LHCN-M2 (cell line): ENCODE results near the gene ZNF613. TPM values are rescaled to one million over a fixed set of nuclear protein-coding genes. Genes with fewer than 3 reads are reported as not detected.
"Not testable (repeated sequence)": the region's sequence is repeated elsewhere in the genome, so short reads cannot be mapped to it uniquely, and the experiment has no call there.

Source experiments
- DNase-seq: peaks from one replicate; pipeline ENCODE4 v3.0.0-alpha.2; 2012; ENCODE audit warnings: low read depth
- polyA plus RNA-seq: library from polyadenylated mRNA; unstranded; fragments of >200 nt; gene quantifications from one replicate; pipeline ENCODE4 v1.2.1, GENCODE V29; 2012; ENCODE audit warnings: missing spikeins
- total RNA-seq: library from RNA; depleted of rRNA; stranded (reverse); fragments of >200 nt; gene quantifications from 2 replicates; pipeline ENCODE4 v1.2.3, GENCODE V29; 2014; rRNA removed

ZNF613 gene
- 6.2 and 6.6 TPM in 2 replicates for total RNA-seq
- 3.0 TPM for polyA plus RNA-seq

GRCh38 chr19:51926784-51927741 lies at the start of gene ZNF613:
Gene ZNF613, plus strand, starts transcription at chr19:51927472. Its CDS starts 8,749 bp downstream, at chr19:51936221.
- peak; percentile 91 for DNase-seq

GRCh38 chr19:51882518-51882917 lies 44.8 kb upstream of the ZNF613 start:
- DNase-seq: no peak

GRCh38 chr19:51884713-51885112 lies 42.6 kb upstream of the ZNF613 start:
- no peak for DNase-seq

GRCh38 chr19:51887522-51888498 lies 39.5 kb upstream of the ZNF613 start, which contains the start of gene ZNF577:
Gene ZNF577, minus strand, starts transcription at chr19:51887951. Its CDS starts 7,569 bp downstream, at chr19:51880382.
- peak; percentile 85 for DNase-seq

- DNase-seq: no peak
These were observed 37.3 kb upstream of the ZNF613 start for GRCh38 chr19:51889934-51890333.

- DNase-seq: no peak
These were observed 36.0 kb upstream of the ZNF613 start for GRCh38 chr19:51891193-51891747.

- DNase-seq: no peak
These were observed 25.4 kb upstream of the ZNF613 start for GRCh38 chr19:51901860-51902259.

GRCh38 chr19:51903192-51903591 lies 24.1 kb upstream of the ZNF613 start:
- DNase-seq: no peak

- peak; percentile 94 for DNase-seq
These were observed 22.7 kb upstream of the ZNF613 start, which contains the start of gene ZNF649 for GRCh38 chr19:51904331-51905165. Gene ZNF649, minus strand, starts transcription at chr19:51905017. Its CDS starts 4,910 bp downstream, at chr19:51900107.

- DNase-seq: no peak
These were observed 22.1 kb upstream of the ZNF613 start for GRCh38 chr19:51905206-51905605.

- not testable (repeated sequence) for DNase-seq
These were observed 21.6 kb upstream of the ZNF613 start for GRCh38 chr19:51905639-51906038.

- DNase-seq: not testable (repeated sequence)
These were observed 21.2 kb upstream of the ZNF613 start for GRCh38 chr19:51906108-51906507.

GRCh38 chr19:51907981-51908380 lies 19.3 kb upstream of the ZNF613 start:
- not testable (repeated sequence) for DNase-seq

GRCh38 chr19:51915324-51915867 lies 11.9 kb upstream of the ZNF613 start:
- no peak for DNase-seq

GRCh38 chr19:51916167-51916566 lies 11.1 kb upstream of the ZNF613 start:
- DNase-seq: no peak

GRCh38 chr19:51919606-51920005 lies 7.7 kb upstream of the ZNF613 start:
- no peak for DNase-seq

GRCh38 chr19:51921949-51922348 lies 5.3 kb upstream of the ZNF613 start:
- DNase-seq: no peak

GRCh38 chr19:51926426-51926783 lies 867 bp upstream of the ZNF613 start:
- DNase-seq: no peak

- DNase-seq: no peak
These were observed 587 bp downstream of the ZNF613 start for GRCh38 chr19:51927859-51928258.

- DNase-seq: no peak
These were observed 4.6 kb downstream of the ZNF613 start for GRCh38 chr19:51931921-51932320.
